Esophagus squamous epithelium (tissue), 4 donors: ENCODE results near the gene EPS15.

ENCODE experiments used
- CTCF ChIP-seq, 6 experiments: fragments of 450-650 bp in 4 of 6; fragments of 200-600 bp in 2 of 6; sonication (generic) in 2 of 6; IDR thresholded peaks; one replicate each; pipeline ENCODE4 v1.5.1; 2016 to 2019; ENCODE audit warnings: antibody characterized with exemption in 6 of 6, mild to moderate bottlenecking in 4 of 6, moderate library complexity in 4 of 6
- POLR2A ChIP-seq, 4 donors: fragments of 450-650 bp; IDR thresholded peaks; one replicate each; pipeline ENCODE4 v1.6.1; 2017; ENCODE audit warnings: antibody characterized with exemption in 4 of 4, mild to moderate bottlenecking in 4 of 4, moderate library complexity in 3 of 4

DNA sequence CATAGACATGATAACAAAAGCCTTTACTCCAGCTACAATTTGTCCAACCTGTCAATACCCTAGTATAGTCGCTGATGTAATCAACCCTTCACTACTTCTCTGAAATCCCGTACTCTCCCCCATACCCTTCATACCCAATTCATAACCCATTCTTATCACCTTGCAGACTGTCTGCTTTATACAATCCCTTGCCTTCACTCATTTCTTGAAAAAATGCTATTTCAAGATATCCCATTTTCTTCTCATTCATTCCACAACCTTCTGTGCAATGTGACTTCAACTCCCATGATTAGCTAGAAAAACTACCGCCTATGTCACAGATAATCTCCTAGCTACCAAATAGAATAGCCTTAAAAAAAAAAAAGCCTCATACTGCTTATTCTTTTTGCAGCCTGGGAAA lies 49.5 kb downstream of the EPS15 start:
- TF ChIP-seq CTCF (IDR thresholded peaks at IDR 0.05) (no peak), POLR2A (IDR thresholded peaks at IDR 0.05) (no peak)
